ENCODE data around the gene EFTUD2.

EFTUD2 gene

GRCh38 chr17:44910231-44911106, 11.2 kb upstream of the EFTUD2 start:
- no peak for DNase-seq

- DNase-seq, result no peak
These were observed 10.5 kb upstream of the EFTUD2 start for GRCh38 chr17:44909681-44910144.

GRCh38 chr17:44908761-44909326, 9.6 kb upstream of the EFTUD2 start:
- no peak for DNase-seq

GRCh38 chr17:44907729-44908470, 8.7 kb upstream of the EFTUD2 start:
- DNase-seq, result no peak

- no peak for DNase-seq
These were observed 7.8 kb upstream of the EFTUD2 start for GRCh38 chr17:44906763-44907728.

GRCh38 chr17:44906010-44906646, 6.9 kb upstream of the EFTUD2 start:
- DNase-seq, result no peak

GRCh38 chr17:44905006-44906000, 6.1 kb upstream of the EFTUD2 start:
- DNase-seq, result no peak

GRCh38 chr17:44904001-44904984, 5.0 kb upstream of the EFTUD2 start:
- no peak for DNase-seq

- no peak for DNase-seq
These were observed 3.9 kb upstream of the EFTUD2 start for GRCh38 chr17:44903012-44903685.

GRCh38 chr17:44902135-44902760, 3.0 kb upstream of the EFTUD2 start:
- no peak for DNase-seq

- DNase-seq, result no peak
These were observed 2.2 kb upstream of the EFTUD2 start for GRCh38 chr17:44901411-44901921.

- no peak for DNase-seq
These were observed 1.6 kb upstream of the EFTUD2 start for GRCh38 chr17:44900894-44901293.

- DNase-seq, result no peak
These were observed 524 bp downstream of the EFTUD2 start for GRCh38 chr17:44898768-44899073.

- no peak for DNase-seq
These were observed 4.6 kb downstream of the EFTUD2 start for GRCh38 chr17:44894642-44895041.

GRCh38 chr17:44892250-44892649, 7.0 kb downstream of the EFTUD2 start:
- no peak for DNase-seq

GRCh38 chr17:44889003-44889402, 10.2 kb downstream of the EFTUD2 start:
- DNase-seq, result no peak

GRCh38 chr17:44887971-44888954, 11.0 kb downstream of the EFTUD2 start:
- no peak for DNase-seq

Measured in NCI-H1092 (cell line).